NCI-H2196 (cell line): ENCODE results near the gene PPP5C.
"Not testable (repeated sequence)": the region's sequence is repeated elsewhere in the genome, so short reads cannot be mapped to it uniquely, and the experiment has no call there.

ENCODE experiments used
- DNase-seq: peaks from one replicate; lab custom pipeline; 2025; ENCODE audit not compliant: unreplicated experiment; lab: John Stamatoyannopoulos, UW

PPP5C gene

GRCh38 chr19:46364359-46364758 is 17.5 kb downstream of the PPP5C start:
- no peak for DNase-seq

- DNase-seq, result no peak
Observed at GRCh38 chr19:46365561-46365960, 18.7 kb downstream of the PPP5C start.

GRCh38 chr19:46366620-46367292 is 19.9 kb downstream of the PPP5C start:
- no peak for DNase-seq

GRCh38 chr19:46367426-46367825 is 20.5 kb downstream of the PPP5C start:
- no peak for DNase-seq

GRCh38 chr19:46368116-46368515 is 21.2 kb downstream of the PPP5C start:
- no peak for DNase-seq

GRCh38 chr19:46369817-46370216 is 22.9 kb downstream of the PPP5C start:
- DNase-seq, result no peak

GRCh38 chr19:46371371-46371901 is 24.5 kb downstream of the PPP5C start:
- no peak for DNase-seq

GRCh38 chr19:46372901-46373490 is 26.1 kb downstream of the PPP5C start:
- peak; percentile 49 for DNase-seq

- peak; percentile 99 for DNase-seq
Observed at GRCh38 chr19:46373491-46374359, 26.8 kb downstream of the PPP5C start.

- no peak for DNase-seq
Observed at GRCh38 chr19:46374536-46375475, 27.9 kb downstream of the PPP5C start.

- DNase-seq, result not testable (repeated sequence)
Observed at GRCh38 chr19:46375476-46376067, 28.7 kb downstream of the PPP5C start.

GRCh38 chr19:46376241-46377153 is 29.6 kb downstream of the PPP5C start:
- no peak for DNase-seq

GRCh38 chr19:46378268-46378667 is 31.4 kb downstream of the PPP5C start:
- no peak for DNase-seq

- no peak for DNase-seq
Observed at GRCh38 chr19:46380690-46381089, 33.8 kb downstream of the PPP5C start.

- DNase-seq, result no peak
Observed at GRCh38 chr19:46381346-46381745, 34.5 kb downstream of the PPP5C start.

GRCh38 chr19:46381756-46382345 is 35.0 kb downstream of the PPP5C start:
- no peak for DNase-seq

GRCh38 chr19:46383171-46383815 is 36.4 kb downstream of the PPP5C start:
- no peak for DNase-seq

GRCh38 chr19:46383846-46384245 is 37.0 kb downstream of the PPP5C start:
- no peak for DNase-seq
